Stimulated activated CD4-positive, alpha-beta T cell treated with anti-CD3 and anti-CD28 coated beads, Interleukin-2, amount 100 ng/mL, for 24 hours (primary cell): ENCODE data around the gene PPP6R3.

Source experiments
- DNase-seq, 2 donors: peaks; one replicate each; pipeline ENCODE4 v3.0.0-alpha.2; 2020

Gene PPP6R3

GRCh38 chr11:68570691-68571090 lies 110.1 kb downstream of the PPP6R3 start:
- DNase-seq: no peak

- DNase-seq: no peak
These were observed 113.8 kb downstream of the PPP6R3 start for GRCh38 chr11:68574308-68574707.

DNA sequence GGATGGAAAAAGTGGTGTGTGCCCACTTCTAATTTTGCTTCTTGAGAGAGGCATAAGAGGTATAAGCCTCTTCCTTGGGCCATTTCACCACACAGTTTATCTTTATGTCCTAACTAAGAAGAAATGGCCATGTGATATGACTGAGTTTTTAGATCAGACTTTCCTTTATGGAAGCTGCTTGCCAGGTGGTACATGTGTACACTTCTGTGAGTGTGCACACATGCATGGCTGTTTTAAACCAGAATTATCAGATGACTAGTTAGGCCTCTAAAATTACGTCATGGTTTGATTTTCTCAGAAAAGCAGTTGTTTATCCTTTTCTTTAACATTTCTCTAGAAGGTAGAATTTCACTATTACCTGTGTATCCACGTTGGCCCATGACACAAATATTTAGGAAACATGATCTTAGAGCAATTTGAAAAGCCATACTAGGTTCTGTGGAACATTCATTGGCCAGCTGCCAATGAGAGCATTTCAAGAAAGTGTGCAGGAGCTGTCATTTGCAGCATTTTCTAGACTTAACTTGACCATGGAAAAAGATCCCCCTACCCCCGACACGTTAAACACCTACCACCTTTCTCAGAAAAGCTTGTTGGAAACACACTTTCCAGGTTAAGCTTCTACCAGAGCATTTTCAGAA lies 114.6 kb downstream of the PPP6R3 start:
- DNase-seq: no peak

- no peak for DNase-seq
These were observed 118.9 kb downstream of the PPP6R3 start for GRCh38 chr11:68579455-68579854.

GRCh38 chr11:68581439-68581838 lies 120.9 kb downstream of the PPP6R3 start:
- DNase-seq: no peak

GRCh38 chr11:68581901-68582300 lies 121.3 kb downstream of the PPP6R3 start:
- DNase-seq: no peak

GRCh38 chr11:68582416-68583040 lies 122.0 kb downstream of the PPP6R3 start:
- no peak for DNase-seq

DNA sequence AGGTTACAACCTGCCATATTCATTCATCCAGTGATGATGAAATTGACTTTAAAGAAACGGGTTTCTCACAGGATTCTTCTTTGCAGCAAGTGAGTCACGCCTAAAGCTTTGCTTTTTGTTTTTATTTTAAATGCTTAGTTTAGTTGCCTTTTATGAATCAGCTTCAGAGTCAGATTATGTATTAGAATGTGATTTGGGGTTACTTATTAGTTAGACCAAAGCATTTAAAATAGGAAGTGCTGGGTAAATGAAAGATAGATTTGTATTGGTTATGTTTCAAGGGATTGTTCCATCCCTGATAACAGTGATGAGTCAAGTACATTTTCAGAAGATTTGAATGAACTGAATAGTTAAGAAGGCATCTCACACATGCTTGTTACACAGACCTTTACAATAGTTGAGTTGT lies 122.5 kb downstream of the PPP6R3 start:
- DNase-seq: no peak

- DNase-seq: peak; percentile 63 to 71
These were observed 123.5 kb downstream of the PPP6R3 start for GRCh38 chr11:68584097-68584496.

GRCh38 chr11:68584991-68585524 lies 124.5 kb downstream of the PPP6R3 start:
- no peak for DNase-seq

DNA sequence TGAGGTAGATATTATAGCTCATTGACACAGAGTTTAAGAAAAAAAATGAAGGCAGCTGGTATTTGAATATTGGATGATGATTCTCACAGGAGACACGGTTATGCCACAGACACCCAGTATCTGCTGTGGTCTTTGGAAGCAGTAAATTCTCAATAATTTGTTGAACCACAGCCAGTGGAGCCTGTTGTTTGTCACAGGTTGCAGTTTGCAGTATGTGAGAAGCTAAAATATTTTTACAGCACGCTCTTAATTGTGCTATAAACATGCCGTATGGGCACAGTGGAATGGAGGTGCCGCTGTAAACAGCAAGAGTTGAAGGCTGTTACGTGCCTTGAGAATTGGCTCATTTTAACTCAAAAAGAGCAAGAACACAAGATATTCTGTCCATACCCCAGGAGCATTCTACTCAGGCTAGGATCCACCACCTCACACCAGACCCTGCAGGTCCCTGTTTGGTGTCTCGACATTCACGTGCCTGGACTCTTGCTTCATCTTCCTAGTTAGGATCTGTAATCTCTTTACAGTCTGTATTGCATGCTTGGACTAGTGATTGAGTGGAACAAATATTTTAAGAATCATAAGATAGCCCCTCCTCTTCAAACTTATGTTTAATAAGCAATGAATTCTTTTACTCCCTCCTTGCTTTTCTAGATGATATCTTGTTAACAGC lies 129.1 kb downstream of the PPP6R3 start:
- DNase-seq: no peak

- no peak for DNase-seq
These were observed 131.2 kb downstream of the PPP6R3 start for GRCh38 chr11:68591719-68592118.

GRCh38 chr11:68593441-68593840 lies 132.9 kb downstream of the PPP6R3 start:
- DNase-seq: no peak

DNA sequence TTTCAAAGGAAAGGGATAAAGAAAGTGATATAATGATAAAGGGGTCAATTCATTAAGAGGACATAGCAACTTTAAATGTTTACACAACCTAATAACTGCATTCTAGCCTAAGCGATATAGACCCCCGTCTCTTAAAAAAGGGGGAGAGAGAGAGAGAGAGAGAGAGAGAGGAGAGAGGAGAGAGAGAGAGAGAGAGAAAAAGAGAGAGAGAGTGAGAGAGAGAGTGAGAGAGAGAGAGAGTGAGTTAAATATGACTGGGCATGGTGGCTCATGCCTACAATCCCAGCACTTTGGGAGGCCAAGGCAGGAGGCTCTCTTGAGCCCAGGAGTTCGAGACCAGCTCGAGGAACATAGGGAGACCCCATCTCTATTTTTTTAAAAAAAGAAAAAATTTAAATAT lies 133.6 kb downstream of the PPP6R3 start:
- no peak for DNase-seq

GRCh38 chr11:68596231-68596630 lies 135.7 kb downstream of the PPP6R3 start:
- no peak for DNase-seq

DNA sequence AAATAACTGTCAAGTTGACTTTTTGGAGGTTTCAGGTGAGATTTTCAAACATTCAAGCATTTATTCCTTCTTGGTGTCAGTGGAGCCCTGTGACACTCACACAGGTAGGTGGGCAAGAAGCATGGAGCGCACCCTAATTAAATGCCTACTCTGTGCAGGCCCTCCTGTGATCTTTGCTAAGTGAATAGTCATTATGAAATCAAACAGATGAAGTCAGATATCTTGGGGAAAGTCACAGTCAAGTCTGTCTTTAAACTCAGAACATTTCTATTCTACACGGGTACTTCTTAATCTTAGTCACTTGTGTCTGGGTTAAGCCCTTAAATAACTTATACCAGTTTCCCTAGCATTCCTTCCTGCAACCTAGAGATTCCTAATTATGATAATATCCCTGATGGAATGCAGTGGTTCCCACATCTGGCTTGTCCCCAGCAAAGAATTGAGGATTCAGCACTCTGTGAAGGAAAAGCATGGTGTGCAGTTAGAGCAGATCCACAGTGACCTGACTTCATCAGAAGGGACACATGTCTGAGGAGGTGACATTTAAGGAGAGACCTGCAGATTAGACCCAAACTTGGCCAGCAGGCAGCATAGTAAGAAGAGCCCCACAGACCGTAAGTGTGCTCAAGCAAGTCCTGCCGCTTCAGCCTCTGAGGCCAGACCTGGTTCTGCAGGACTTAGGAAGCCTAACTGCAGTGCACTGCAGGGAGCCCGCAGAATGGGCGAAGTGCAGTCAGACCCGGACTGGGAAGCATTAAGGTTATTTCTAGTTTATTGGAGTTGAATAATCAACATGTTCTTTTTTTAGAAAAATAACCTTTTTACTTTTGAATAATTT lies 138.5 kb downstream of the PPP6R3 start:
- no peak for DNase-seq

DNA sequence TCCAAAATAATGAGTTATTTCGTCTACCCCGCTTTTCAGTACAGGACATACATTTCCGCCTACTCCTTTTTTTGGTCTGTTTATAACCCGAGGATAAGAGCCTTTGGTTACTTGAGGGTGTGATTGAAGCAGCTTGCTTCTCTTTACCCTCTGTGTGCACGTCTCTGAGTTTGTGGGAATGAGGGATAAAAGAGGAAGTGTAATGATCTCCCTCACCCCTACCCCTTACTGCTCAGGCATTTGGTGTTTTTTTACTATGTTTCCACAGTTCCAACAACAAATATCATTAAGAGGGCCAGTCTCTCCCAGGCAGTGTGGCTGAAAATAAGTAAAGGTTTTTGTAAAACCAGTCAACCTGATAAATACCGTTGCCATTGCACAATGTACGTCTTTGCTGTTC lies 140.6 kb downstream of the PPP6R3 start:
- no peak for DNase-seq

- no peak for DNase-seq
These were observed 149.2 kb downstream of the PPP6R3 start for GRCh38 chr11:68609761-68610160.

DNA sequence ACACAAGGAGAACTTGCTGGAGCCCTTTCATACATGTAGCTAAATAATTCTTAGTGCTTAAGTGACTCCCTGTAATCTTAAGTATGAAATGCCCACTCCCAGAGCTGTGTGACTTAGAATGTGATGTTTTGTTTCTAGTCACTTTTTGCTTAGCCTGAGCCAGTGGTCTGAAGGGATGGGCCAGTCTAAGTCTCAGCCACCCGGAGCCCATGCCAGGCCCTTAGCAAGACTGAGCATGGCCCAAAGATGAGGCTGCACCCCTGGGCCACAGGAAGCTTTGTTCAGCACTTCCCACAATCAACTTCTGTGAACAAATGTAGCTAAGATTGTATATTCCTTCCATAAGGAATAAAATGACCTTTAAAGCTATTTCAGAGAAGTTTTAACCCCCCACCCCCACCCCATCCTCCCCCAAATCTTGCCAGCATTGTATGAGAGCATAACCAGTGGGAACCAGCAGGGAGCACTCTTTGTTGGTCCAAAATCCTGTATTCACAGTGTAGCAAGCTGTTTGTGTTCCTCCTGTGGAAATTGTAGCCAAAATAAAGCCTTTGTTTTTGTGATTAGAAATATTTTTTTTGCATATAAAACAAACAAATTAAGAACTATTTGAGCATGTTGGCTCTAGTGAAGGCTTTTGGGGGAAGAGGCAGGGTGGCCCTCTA lies 150.0 kb downstream of the PPP6R3 start:
- DNase-seq: no peak

- DNase-seq: no peak
These were observed 155.1 kb downstream of the PPP6R3 start for GRCh38 chr11:68615657-68616056.

DNA sequence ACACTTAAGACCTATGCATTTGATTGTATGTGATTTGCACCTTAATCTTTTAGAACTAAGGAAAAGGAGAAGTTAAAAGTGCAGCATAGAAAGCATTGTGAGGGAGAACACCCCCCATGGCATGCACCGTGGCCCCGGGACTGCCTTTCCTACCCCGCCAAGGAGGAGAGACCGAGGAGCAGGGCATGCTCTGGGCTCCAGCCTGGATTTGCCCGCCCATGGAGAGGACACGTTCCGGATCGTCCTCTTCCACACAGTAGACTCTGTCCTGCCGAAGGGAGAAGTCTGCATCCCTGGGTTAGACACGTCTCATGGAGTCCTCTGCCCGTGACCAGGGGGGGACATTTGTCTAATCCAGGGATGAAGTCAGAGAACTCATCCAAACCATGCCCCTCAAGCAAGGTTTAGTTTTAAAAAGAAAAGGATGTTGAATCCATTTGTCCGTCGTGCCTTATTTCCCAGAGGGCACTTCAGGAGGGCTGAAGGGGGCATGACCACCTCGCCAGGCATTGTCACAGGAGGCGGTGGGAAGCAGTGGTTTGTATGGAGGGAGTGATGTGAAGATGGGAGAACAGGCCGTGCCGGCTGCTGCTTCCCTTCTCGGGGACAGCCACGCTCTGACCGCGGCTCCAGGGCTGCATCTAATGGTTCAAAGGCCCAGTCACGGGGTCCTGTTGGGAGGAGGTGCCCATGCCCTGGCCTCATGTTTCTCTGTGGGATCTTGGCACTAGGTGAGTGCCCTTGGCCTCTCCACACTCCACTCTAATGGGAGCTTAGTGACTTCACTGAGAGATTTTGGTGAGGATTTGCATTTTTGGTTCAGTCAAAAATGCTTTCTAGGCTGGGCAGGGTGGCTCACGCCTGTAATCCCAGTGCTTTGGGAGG lies 157.6 kb downstream of the PPP6R3 start:
- no peak for DNase-seq

DNA sequence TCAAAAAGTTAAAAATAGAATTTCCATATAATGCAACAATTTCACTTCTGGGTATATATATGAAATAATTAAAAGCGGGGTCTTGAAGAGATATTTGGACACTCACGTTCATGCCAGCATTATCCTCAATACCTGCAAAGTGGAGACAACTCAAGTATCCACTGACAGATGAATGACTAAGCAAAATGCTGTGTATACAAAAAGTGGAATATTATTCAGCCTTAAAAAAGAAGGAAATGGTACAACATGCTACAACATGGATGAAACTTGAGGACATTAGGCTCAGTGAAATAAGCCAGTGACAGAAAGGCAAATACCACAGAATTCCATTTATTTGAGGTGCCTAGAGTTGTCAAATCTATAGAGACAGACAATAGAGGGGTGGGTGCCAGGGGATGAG lies 161.3 kb downstream of the PPP6R3 start:
- no peak for DNase-seq
